Esophagus mucosa (tissue), 1 donor: ENCODE measurements around the gene PDK3. TPM values are rescaled to one million over a fixed set of nuclear protein-coding genes. Genes with fewer than 3 reads are reported as not detected.

Experiments
- ATAC-seq: fragments of 200-7000 bp; cut with Tn5 transposase; one replicate; pipeline ENCODE4 v1.9.1; 2020
- total RNA-seq: library from RNA; stranded (reverse); gene quantifications from one replicate; pipeline ENCODE4 v1.2.4, GENCODE V29; 2023
- donor health status: DM: yes; HTN: yes; CAD: no.

PDK3 gene
- total RNA-seq, 1 donor from 2014 or later, result 6.8 TPM

DNA sequence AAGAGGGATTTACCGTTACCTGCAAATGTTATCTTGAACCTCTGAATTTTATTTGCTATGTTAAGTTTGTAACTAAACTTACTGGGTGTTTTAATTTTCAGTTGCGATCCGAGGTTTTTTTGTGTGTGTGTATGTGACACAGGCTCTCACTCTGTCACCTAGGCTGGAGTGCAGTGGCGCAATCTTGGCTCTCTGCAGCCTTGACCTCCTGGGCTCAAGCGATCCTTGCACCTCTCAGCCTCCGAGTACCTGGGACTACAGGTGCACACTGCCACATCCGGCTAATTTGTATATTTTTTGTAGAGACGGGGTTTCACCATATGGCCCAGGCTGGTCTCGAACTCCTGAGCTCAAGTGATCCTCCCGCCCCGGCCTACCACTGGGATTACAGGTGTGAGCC lies 18.5 kb downstream of the PDK3 start:
- ATAC-seq, result no peak

- ATAC-seq, result no peak
These were observed 20.2 kb downstream of the PDK3 start for GRCh38 chrX:24485323-24485722.

GRCh38 chrX:24485976-24486680 lies 21.0 kb downstream of the PDK3 start:
- ATAC-seq, result no peak

- ATAC-seq, result no peak
These were observed 22.5 kb downstream of the PDK3 start for GRCh38 chrX:24487571-24487970.

DNA sequence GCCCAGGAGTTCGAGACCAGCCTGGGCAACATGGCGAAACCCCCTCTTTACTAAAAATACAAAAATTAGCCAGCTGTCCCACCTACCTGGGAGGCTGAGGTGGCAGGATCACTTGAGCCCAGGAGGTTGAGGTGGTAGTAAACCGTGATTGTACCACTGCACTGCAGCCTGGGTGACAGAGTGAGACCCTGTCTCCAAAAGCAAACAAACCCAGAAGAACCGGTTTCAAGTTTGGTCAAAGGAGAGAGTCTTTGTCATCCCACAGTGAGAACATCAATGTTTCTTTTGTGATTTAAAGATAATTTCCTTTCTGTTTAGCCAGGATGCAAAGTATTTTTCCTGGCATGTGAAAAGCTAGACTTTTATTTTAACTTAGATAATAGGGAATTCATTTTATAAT lies 26.7 kb downstream of the PDK3 start:
- ATAC-seq, result no peak

GRCh38 chrX:24493740-24494581 lies 28.9 kb downstream of the PDK3 start:
- peak; percentile 38 for ATAC-seq

GRCh38 chrX:24494647-24495075 lies 29.6 kb downstream of the PDK3 start:
- ATAC-seq, result peak; percentile 93

GRCh38 chrX:24495700-24496099 lies 30.6 kb downstream of the PDK3 start:
- no peak for ATAC-seq

DNA sequence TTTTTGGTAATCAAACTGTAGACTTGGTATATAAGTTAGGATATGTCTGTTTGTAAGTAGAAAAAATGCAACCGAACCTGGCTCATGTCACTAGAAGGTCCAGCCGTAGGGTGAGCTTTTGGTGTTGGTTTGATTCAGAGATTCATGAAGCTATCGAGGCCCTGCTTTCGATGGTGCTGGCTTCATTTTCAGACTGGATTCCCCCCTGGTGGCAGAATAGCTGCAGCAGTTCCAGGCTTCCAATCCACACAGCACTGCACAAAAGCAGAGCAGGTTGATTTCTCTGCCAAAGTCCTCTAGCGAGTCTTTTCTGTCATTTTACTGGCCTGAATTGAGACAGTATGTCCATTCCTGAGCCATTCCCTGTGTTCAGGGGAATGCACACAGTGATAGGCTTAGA lies 33.1 kb downstream of the PDK3 start:
- ATAC-seq, result no peak

DNA sequence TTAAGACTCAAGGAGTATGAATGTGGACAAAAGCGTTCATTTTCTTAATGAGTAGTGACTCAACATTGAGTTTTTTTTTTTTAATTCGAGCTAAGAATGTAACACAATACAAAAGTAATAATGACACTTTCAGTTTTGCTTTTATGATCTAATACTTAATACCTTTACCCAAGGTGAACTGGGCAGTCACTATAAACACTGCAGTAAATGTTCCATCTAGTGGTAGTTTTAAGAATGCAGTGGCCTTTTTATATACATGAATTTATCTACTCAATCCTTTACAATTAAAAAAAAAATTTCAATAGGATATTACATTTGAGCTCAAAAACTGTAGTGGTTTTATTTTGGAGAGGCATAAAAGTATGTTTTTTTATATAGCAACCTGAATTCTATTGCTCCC lies 33.9 kb downstream of the PDK3 start:
- peak; percentile 72 for ATAC-seq

DNA sequence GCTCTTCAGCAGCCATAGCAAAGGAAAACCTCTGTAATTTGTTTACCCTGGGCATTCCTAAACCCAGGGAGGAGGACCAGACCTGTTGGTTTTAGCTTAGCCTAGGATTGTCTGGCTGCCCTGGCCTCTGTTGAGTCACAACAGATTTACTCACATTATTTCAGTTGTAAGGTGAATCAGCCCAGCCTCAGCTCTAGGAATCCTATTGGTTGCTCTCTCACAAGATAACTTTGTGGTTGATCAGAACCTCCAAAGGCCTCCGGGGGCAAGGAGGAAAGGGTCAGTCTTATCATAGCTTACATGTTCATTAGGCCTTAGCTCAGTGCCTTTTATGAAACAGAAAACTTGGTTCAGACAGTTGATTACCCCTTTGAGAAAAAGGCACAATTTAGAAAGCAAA lies 41.0 kb downstream of the PDK3 start:
- peak; percentile 76 for ATAC-seq

DNA sequence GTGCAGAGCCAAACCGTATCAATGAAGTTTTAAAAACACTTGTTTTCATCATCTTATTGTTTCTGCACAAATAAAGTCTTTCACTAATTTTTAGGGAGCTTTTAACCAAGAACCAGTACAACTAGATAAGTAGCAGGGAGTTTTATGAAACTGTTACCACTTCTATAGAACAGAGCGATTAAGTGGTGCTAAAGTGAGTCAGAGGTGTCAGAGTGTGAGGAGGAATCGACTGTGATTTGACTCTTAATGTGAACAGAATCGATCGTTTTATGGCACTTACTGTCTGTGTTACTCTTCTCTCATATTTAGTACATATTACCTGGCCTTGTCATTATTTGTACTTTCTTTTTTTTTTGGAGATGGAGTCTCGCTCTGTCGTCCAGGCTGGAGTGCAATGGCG lies 43.3 kb downstream of the PDK3 start:
- ATAC-seq, result no peak

DNA sequence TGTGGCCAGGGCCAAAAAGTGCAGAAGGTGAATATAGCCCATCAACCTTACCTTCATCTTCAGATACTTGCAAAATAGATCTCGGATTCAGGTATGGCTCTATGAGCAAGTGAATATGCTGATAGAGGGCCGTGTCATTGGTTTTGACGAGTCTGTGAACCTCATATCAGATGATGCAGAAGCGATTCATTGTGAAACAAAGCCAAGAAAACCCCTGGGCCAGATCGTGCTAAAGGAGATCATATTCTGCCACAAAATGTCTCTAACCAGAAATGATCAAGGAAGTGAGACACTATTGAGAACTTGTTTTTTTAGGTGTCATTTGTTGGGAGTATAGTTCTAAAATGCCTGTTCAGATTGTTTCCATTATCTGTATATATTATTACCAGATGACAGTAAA lies 48.3 kb downstream of the PDK3 start:
- no peak for ATAC-seq

DNA sequence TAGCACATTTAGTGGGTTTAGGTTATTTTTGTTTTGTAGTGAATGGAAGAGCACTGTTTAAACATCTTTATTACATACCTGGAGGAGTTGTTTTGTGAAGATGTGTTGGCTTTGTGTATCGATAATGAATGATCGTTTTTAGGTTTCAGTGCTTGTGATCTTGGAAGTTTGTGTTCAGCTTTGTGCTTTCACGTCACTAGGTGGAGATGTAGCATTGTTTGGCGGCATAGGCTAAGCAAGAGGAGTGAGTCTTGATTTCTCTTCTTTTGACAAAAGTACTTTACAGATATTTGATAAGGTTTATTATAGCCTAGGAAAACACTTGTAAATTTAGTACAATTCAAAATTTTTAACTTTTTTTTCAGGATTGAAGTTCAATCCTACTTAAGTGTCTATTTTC lies 50.4 kb downstream of the PDK3 start:
- ATAC-seq, result no peak

- ATAC-seq, result no peak
These were observed 55.4 kb downstream of the PDK3 start for GRCh38 chrX:24520472-24520871.

GRCh38 chrX:24525455-24525854 lies 60.4 kb downstream of the PDK3 start:
- no peak for ATAC-seq

- ATAC-seq, result no peak
These were observed 61.5 kb downstream of the PDK3 start for GRCh38 chrX:24526616-24527015.

- no peak for ATAC-seq
These were observed 63.5 kb downstream of the PDK3 start for GRCh38 chrX:24528605-24529004.

GRCh38 chrX:24536551-24536950 lies 71.5 kb downstream of the PDK3 start:
- no peak for ATAC-seq

- no peak for ATAC-seq
These were observed 77.7 kb downstream of the PDK3 start for GRCh38 chrX:24542756-24543155.

- ATAC-seq, result no peak
These were observed 82.9 kb downstream of the PDK3 start for GRCh38 chrX:24547961-24548360.

GRCh38 chrX:24550166-24550565 lies 85.1 kb downstream of the PDK3 start:
- no peak for ATAC-seq

DNA sequence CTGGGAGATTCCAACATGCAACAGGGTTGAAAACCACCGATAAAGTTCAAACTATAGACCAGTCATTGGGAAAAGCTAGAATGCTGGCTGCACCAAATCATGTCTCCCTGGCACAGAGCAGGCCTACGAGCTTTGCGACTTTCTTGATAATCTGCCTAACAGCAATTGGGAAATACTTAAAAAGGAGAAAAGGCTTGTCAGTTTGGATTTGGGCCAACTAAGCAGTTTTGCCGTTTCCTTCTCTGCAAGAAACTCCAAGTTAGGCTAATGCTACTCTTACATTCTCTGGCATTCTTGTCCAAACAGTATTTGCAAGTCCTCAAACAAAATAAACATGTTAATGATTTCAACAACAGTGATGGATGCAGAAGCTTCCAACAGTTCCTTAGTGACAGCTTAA lies 87.9 kb downstream of the PDK3 start:
- no peak for ATAC-seq

DNA sequence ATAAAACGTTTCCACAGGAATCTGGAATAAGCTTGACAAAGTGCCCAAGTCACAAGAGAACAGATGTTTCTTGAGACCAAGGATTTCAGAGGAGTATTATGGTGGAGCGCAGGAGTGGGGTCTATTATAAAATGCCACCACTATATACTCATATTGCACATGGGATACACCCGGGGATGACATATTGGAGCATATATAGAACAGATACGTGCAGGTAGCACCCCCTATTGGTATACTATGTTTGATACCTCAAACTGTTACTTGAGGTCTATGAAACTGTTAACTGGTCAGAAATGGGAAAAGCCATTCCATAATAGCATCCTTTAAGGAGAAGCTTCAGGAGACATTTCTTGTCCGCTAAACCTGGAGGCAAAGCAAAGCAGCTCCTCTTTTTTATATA lies 96.0 kb downstream of the PDK3 start:
- ATAC-seq, result no peak
